Measurements from ENCODE around the gene SLC35F3.
"Not testable (repeated sequence)": the region's sequence is repeated elsewhere in the genome, so short reads cannot be mapped to it uniquely, and the experiment has no call there.

Gene SLC35F3

DNA sequence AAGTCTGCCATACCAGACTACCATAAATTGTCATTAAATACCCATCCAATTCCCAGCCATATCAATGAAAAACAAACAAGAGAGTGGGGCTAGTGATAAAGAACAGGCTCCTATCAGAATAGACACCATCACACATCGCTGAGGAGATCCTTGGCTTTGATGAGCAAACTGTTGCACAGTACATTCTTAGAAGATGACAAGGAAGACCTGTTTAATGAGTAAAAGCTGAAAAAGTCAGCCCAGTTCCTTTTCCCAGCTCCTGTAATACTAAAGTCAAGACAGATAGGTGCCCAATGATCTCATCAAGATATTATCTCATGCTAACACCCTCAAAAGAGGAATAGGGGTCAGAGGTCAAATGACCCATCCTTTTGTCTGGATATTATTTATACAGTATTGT is 304.3 kb downstream of the SLC35F3 start:
- no peak for DNase-seq (ENCODE audit: extremely low read depth, low read depth)
- TF ChIP-seq CTCF (IDR thresholded peaks at IDR 0.05; ENCODE audit: low read depth, low read length, missing control alignments) = no peak
- no peak overlapping the region for H3K4me3 ChIP-seq (replicated peaks; ENCODE audit: low read depth, low read length)

DNA sequence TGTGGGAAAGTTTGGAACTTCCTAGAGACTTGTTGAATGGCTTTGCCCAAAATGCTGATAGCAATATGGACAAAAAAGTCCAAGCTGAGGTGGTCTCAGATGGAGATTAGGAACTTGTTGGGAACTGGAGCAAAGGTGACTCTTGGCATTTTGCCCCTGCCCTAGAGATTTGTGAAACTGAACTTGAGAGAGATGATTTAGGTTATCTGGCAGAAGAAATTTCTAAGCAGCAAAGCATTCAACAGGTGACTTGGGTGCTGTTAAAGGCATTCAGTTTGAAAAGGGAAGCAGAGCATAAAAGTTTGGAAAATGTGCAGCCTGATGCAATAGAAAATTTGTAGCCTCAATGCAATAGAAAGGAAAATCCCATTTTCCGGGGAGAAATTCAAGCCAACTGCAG is 306.0 kb downstream of the SLC35F3 start:
- not testable (repeated sequence) for DNase-seq (ENCODE audit: extremely low read depth, low read depth); H3K4me3 ChIP-seq (replicated peaks; ENCODE audit: low read depth, low read length)

GRCh38 chr1:234211855-234212254 is 307.4 kb downstream of the SLC35F3 start:
- DNase-seq (ENCODE audit: extremely low read depth, low read depth); H3K4me3 ChIP-seq (replicated peaks; ENCODE audit: low read depth, low read length): not testable (repeated sequence)

GRCh38 chr1:234212764-234213657 is 308.5 kb downstream of the SLC35F3 start:
- no peak overlapping the region for H3K4me3 ChIP-seq (replicated peaks; ENCODE audit: low read depth, low read length)
- peak; percentile 15 for DNase-seq (ENCODE audit: extremely low read depth, low read depth)
- TF ChIP-seq CTCF (IDR thresholded peaks at IDR 0.05; ENCODE audit: low read depth, low read length, missing control alignments) = peak; percentile 52

DNA sequence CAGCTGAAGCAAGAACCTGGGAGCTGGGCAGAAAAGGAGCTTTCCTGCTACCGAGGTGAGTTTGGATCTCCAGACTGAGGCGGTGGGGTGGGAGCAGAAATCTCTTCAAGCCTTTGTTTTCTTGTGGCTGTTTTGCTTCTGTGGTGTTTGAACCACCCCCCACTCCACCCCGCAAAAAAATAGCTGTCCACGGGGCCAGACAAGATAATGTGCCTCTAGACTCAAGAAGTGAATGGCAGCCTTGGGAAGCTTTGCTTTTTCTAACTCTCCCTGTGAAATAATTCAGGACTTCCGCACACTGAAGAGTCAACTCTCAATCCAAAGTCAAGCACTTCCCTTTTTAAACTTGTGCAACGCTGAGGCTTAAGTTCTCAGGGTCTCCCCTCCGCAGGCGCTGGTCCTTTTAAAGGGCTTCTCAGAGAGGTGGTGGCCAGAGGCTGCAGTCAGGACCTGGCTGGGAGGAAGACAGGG is 309.2 kb downstream of the SLC35F3 start:
- 0 out of 2 replicates have a peak overlapping the region, but pooled peaks have one; percentile 2 for H3K4me3 ChIP-seq (replicated peaks; ENCODE audit: low read depth, low read length)
- TF ChIP-seq CTCF (IDR thresholded peaks at IDR 0.05; ENCODE audit: low read depth, low read length, missing control alignments) = no peak

GRCh38 chr1:234214129-234214910 is 309.8 kb downstream of the SLC35F3 start:
- DNase-seq (ENCODE audit: extremely low read depth, low read depth) = no peak
- 0 out of 2 replicates have a peak overlapping the region, but pooled peaks have one; percentile 2 for H3K4me3 ChIP-seq (replicated peaks; ENCODE audit: low read depth, low read length)

More for the DNA sequence above, 309.2 kb downstream of the SLC35F3 start:
- DNase-seq (ENCODE audit: extremely low read depth, low read depth) = no peak

More at GRCh38 chr1:234214129-234214910, 309.8 kb downstream of the SLC35F3 start:
- no peak for TF ChIP-seq CTCF (IDR thresholded peaks at IDR 0.05; ENCODE audit: low read depth, low read length, missing control alignments)

Measured in HFF-Myc (cell line).